Astrocyte (in vitro differentiated cells and primary cell): ENCODE data around the gene JMJD7. TPM values are rescaled to one million over a fixed set of nuclear protein-coding genes. Genes with fewer than 3 reads are reported as not detected.

ENCODE experiments used
- DNase-seq: peaks from one replicate; pipeline ENCODE4 v3.0.0-alpha.2; 2010; ENCODE audit warnings: low read depth
- FAIRE-seq: peaks from 2 replicates; lab custom pipeline; 2011; peaks lifted over from hg19 to GRCh38; lab: Jason Lieb, UNC
- H2AFZ ChIP-seq: 2 replicates; pipeline ENCODE4 v1.6.0; 2012; ENCODE audit warnings: low read depth, low read length, inconsistent platforms
- H3K27ac ChIP-seq: 2 replicates; pipeline ENCODE4 v1.5.1; 2011; ENCODE audit warnings: low read depth, low read length, inconsistent platforms
- H3K27me3 ChIP-seq: 2 replicates; pipeline ENCODE4 v1.6.0; 2011; ENCODE audit warnings: low read length, inconsistent platforms; ENCODE audit not compliant: insufficient read depth
- H3K36me3 ChIP-seq: 2 replicates; pipeline ENCODE4 v1.5.1; 2011; ENCODE audit warnings: low read length, inconsistent platforms; ENCODE audit not compliant: insufficient read depth
- H3K4me1 ChIP-seq: 2 replicates; pipeline ENCODE4 v1.5.1; 2011; ENCODE audit warnings: low read length, inconsistent platforms; ENCODE audit not compliant: insufficient read depth
- H3K4me2 ChIP-seq: 2 replicates; pipeline ENCODE4 v1.6.0; 2012; ENCODE audit warnings: low read length, inconsistent platforms
- H3K4me3 ChIP-seq: 2 replicates; pipeline ENCODE4 v1.5.1; 2011; ENCODE audit warnings: low read depth, mild to moderate bottlenecking, low read length, inconsistent platforms; ENCODE audit not compliant: insufficient read depth
- H3K79me2 ChIP-seq: 2 replicates; pipeline ENCODE4 v1.6.0; 2012; ENCODE audit warnings: mild to moderate bottlenecking, low read length, inconsistent platforms; ENCODE audit not compliant: insufficient read depth
- H3K9ac ChIP-seq: 2 replicates; pipeline ENCODE4 v1.6.0; 2012; ENCODE audit warnings: mild to moderate bottlenecking, low read length, inconsistent platforms
- H3K9me3 ChIP-seq: 2 replicates; pipeline ENCODE4 v1.5.1; 2012; ENCODE audit warnings: low read depth, mild to moderate bottlenecking, low read length, inconsistent platforms; ENCODE audit not compliant: insufficient read depth
- H4K20me1 ChIP-seq: 2 replicates; pipeline ENCODE4 v1.6.0; 2012; ENCODE audit warnings: low read length, inconsistent platforms; ENCODE audit not compliant: insufficient read depth
- H3K27ac Mint-ChIP-seq: one replicate; pipeline ENCODE4 v1.8.0; 2021; ENCODE audit warnings: mild to moderate bottlenecking, mixed read lengths; ENCODE audit not compliant: unreplicated experiment
- H3K27me3 Mint-ChIP-seq: one replicate; pipeline ENCODE4 v1.8.0; 2021; ENCODE audit warnings: low read depth, mixed read lengths; ENCODE audit not compliant: unreplicated experiment
- H3K36me3 Mint-ChIP-seq: one replicate; pipeline ENCODE4 v1.8.0; 2021; ENCODE audit warnings: low read depth, mixed read lengths; ENCODE audit not compliant: unreplicated experiment
- H3K4me1 Mint-ChIP-seq: one replicate; pipeline ENCODE4 v1.8.0; 2021; ENCODE audit warnings: low read depth, mixed read lengths; ENCODE audit not compliant: unreplicated experiment
- H3K4me3 Mint-ChIP-seq: one replicate; pipeline ENCODE4 v1.8.0; 2021; ENCODE audit warnings: mild to moderate bottlenecking, moderate library complexity, mixed read lengths; ENCODE audit not compliant: unreplicated experiment
- H3K9me3 Mint-ChIP-seq: one replicate; pipeline ENCODE4 v1.8.0; 2021; ENCODE audit warnings: mild to moderate bottlenecking, mixed read lengths; ENCODE audit not compliant: unreplicated experiment
- CTCF ChIP-seq: IDR thresholded peaks from 2 replicates; pipeline ENCODE4 v1.5.1; 2011; ENCODE audit warnings: low read depth, mild to moderate bottlenecking, inconsistent platforms, low read length, moderate library complexity; ENCODE audit not compliant: insufficient read depth
- EZH2 ChIP-seq: IDR thresholded peaks from 2 replicates; pipeline ENCODE4 v1.6.1; 2012; ENCODE audit warnings: mild to moderate bottlenecking, low read length, inconsistent platforms; ENCODE audit not compliant: insufficient read depth
- total RNA-seq: library from RNA; stranded (reverse); gene quantifications from 2 replicates; pipeline ENCODE4 v1.2.1, GENCODE V29; 2021

The JMJD7 gene
- total RNA-seq, 1 donor from 2014 or later = 7.6 TPM

- Mint-ChIP-seq H3K4me3 (no peak overlapping the region), H3K36me3 (peaks cover 9% of the 10 kb centered on the region), H3K27ac (no peak overlapping the region), H3K9me3 (no peaks in the 10 kb centered on the region), H3K27me3 (no peaks in the 10 kb centered on the region), H3K4me1 (peaks cover 50% of the 10 kb centered on the region)
- FAIRE-seq (no peak), DNase-seq (no peak)
- Histone ChIP-seq H3K27me3 (no peaks in the 10 kb centered on the region), H2AFZ (no peak overlapping the region), H4K20me1 (peaks cover 43% of the 10 kb centered on the region), H3K79me2 (peaks cover 56% of the 10 kb centered on the region), H3K9ac (no peak overlapping the region), H3K4me2 (peak overlapping the region; percentile 21), H3K36me3 (peaks cover 4% of the 10 kb centered on the region), H3K4me1 (peaks cover 12% of the 10 kb centered on the region), H3K9me3 (no peaks in the 10 kb centered on the region), H3K27ac (peak overlapping the region; percentile 7), H3K4me3 (no peak overlapping the region)
- TF ChIP-seq EZH2 = no peak
- TF ChIP-seq CTCF = no peak
Observed at GRCh38 chr15:41795996-41796856, 31.7 kb upstream of the JMJD7 start.

DNA sequence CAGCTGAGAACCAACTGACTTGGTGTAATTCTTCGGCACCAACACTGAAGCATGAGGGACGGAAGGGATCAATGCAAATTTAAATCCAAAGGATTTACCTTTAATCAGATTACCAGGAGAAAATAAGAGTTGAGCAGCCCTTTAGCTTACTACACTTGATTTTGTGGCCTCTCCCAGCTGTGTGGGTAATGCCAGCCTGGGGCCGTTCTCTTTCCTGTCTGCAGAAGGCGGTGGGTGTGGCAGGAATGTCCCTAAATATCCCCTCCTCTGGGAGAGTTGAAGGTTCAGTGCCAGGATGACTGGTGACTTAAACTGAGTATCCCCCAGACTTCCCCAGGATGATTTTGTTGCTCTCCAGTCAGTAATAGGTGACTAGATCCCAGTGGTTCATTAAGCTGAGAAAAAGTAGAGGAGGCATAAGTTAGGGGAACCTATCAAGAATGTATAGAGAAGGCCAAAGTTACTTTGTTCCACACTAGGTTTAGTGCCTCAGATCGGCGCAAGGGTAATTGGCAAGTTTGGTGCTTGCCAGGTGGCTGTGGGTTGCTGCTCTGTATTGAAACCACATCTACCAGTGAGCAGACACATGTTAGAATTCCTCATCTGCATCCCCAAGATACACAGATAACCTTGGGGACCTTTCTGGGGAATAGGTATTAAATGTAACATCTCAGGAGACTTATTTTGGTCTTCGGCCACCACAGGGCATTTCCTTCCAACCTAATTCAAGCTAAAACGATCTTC is 30.5 kb upstream of the JMJD7 start:
- H3K9ac ChIP-seq = no peak overlapping the region
- no peak overlapping the region for H3K27ac ChIP-seq
- no peak overlapping the region for H3K4me3 ChIP-seq
- Mint-ChIP-seq H3K36me3 (peaks cover 11% of the 10 kb centered on the region), H3K4me1 (peaks cover 39% of the 10 kb centered on the region), H3K27ac (no peak overlapping the region), H3K4me3 (no peak overlapping the region), H3K27me3 (no peaks in the 10 kb centered on the region), H3K9me3 (no peaks in the 10 kb centered on the region)
- H4K20me1 ChIP-seq = peaks cover 38% of the 10 kb centered on the region
- H3K79me2 ChIP-seq = peaks cover 44% of the 10 kb centered on the region
- H3K4me1 ChIP-seq = peaks cover 16% of the 10 kb centered on the region
- no peak for FAIRE-seq
- DNase-seq = no peak
- TF ChIP-seq CTCF (no peak), EZH2 (no peak)
- H3K36me3 ChIP-seq = peaks cover 4% of the 10 kb centered on the region
- no peak overlapping the region for H3K4me2 ChIP-seq
- H3K27me3 ChIP-seq = no peaks in the 10 kb centered on the region
- no peak overlapping the region for H2AFZ ChIP-seq
- no peaks in the 10 kb centered on the region for H3K9me3 ChIP-seq
